ENCODE measurements around the gene ETV6.

Gene ETV6

GRCh38 chr12:11649413-11650285 is at the start of gene ETV6:
ETV6 (plus strand) TSS chr12:11649674; CDS start chr12:11650128, 454 bp downstream.
- no peak for TF ChIP-seq CTCF (IDR thresholded peaks at IDR 0.05; ENCODE audit: control extremely low read depth, extremely low read depth, low read depth, missing control alignments)
- CTCF ChIA-PET = interaction anchor here (1.5 kb wide), 1 partner anchor 17 kb away, joined by 3 read pairs; no protein-coding TSS in a partner anchor

GRCh38 chr12:11600199-11600598 is 49.3 kb upstream of the ETV6 start:
- no peak for DNase-seq (ENCODE audit: extremely low spot score)
- no peak for TF ChIP-seq CTCF (IDR thresholded peaks at IDR 0.05; ENCODE audit: control extremely low read depth, extremely low read depth, low read depth, missing control alignments)
- ChIA-PET CTCF (interaction anchor here (1.5 kb wide), 1 partner anchor 19 kb away, joined by 4 read pairs; no protein-coding TSS in a partner anchor), POLR2A (no interaction called here)

More at GRCh38 chr12:11649413-11650285, at the start of gene ETV6:
- peak; percentile 86 for DNase-seq (ENCODE audit: extremely low spot score)
- POLR2A ChIA-PET = interaction anchor here (0.5 to 0.9 kb wide), 2 partner anchors 9 to 113 kb away, joined by 3 to 5 read pairs; no protein-coding TSS in a partner anchor

GRCh38 chr12:11601647-11602046 is 47.8 kb upstream of the ETV6 start:
- no peak for DNase-seq (ENCODE audit: extremely low spot score)
- no peak for TF ChIP-seq CTCF (IDR thresholded peaks at IDR 0.05; ENCODE audit: control extremely low read depth, extremely low read depth, low read depth, missing control alignments)
- POLR2A ChIA-PET = no interaction called here

GRCh38 chr12:11607313-11608081 is 42.0 kb upstream of the ETV6 start:
- ChIA-PET CTCF (no interaction called here), POLR2A (no interaction called here)
- no peak for TF ChIP-seq CTCF (IDR thresholded peaks at IDR 0.05; ENCODE audit: control extremely low read depth, extremely low read depth, low read depth, missing control alignments)
- no peak for DNase-seq (ENCODE audit: extremely low spot score)

More at GRCh38 chr12:11601647-11602046, 47.8 kb upstream of the ETV6 start:
- CTCF ChIA-PET = interaction anchor here (1.5 kb wide), 1 partner anchor 20 kb away, joined by 4 read pairs; no protein-coding TSS in a partner anchor

GRCh38 chr12:11609045-11609444 is 40.4 kb upstream of the ETV6 start:
- ChIA-PET CTCF (no interaction called here), POLR2A (no interaction called here)
- no peak for DNase-seq (ENCODE audit: extremely low spot score)
- no peak for TF ChIP-seq CTCF (IDR thresholded peaks at IDR 0.05; ENCODE audit: control extremely low read depth, extremely low read depth, low read depth, missing control alignments)

- DNase-seq (ENCODE audit: extremely low spot score) = no peak
- POLR2A ChIA-PET = no interaction called here
- TF ChIP-seq CTCF (IDR thresholded peaks at IDR 0.05; ENCODE audit: control extremely low read depth, extremely low read depth, low read depth, missing control alignments) = no peak
- CTCF ChIA-PET = interaction anchor here (0.7 to 1.4 kb wide), 5 partner anchors 12 to 33 kb away, joined by 3 to 4 read pairs (median 3); no protein-coding TSS in a partner anchor
Measured at GRCh38 chr12:11615481-11615880, 34.0 kb upstream of the ETV6 start.

Measured in GM10248 (cell line).